ENCODE results near the gene SIGLEC5. TPM values are rescaled to one million over a fixed set of nuclear protein-coding genes. Genes with fewer than 3 reads are reported as not detected.

SIGLEC5 gene
- total RNA-seq, 2 experiments from 2014 or later: not detected

- CTCF ChIA-PET: no interaction called here
Observed at GRCh38 chr19:51567583-51567982, 62.6 kb downstream of the SIGLEC5 start.

GRCh38 chr19:51566489-51567100 is 63.6 kb downstream of the SIGLEC5 start:
- Mint-ChIP-seq H3K36me3 (peaks cover 2% of the 10 kb centered on the region), H3K27me3 (peaks cover 34% of the 10 kb centered on the region), H3K9me3 (ENCODE audit: low read depth) (no peaks in the 10 kb centered on the region), H3K4me3 (no peak overlapping the region), H3K4me1 (peaks cover 15% of the 10 kb centered on the region), H3K27ac (no peak overlapping the region)
- CTCF ChIA-PET: no interaction called here
- DNase-seq: no peak
- ATAC-seq: no peak

More at GRCh38 chr19:51567583-51567982, 62.6 kb downstream of the SIGLEC5 start:
- no peak for ATAC-seq
- Mint-ChIP-seq H3K36me3 (peaks cover 2% of the 10 kb centered on the region), H3K4me3 (no peak overlapping the region), H3K27me3 (peaks cover 30% of the 10 kb centered on the region), H3K9me3 (ENCODE audit: low read depth) (no peaks in the 10 kb centered on the region), H3K4me1 (peaks cover 24% of the 10 kb centered on the region), H3K27ac (no peak overlapping the region)
- DNase-seq: no peak

GRCh38 chr19:51565583-51565982 is 64.6 kb downstream of the SIGLEC5 start:
- DNase-seq (no peak), ATAC-seq (no peak)
- Mint-ChIP-seq H3K36me3 (peaks cover 2% of the 10 kb centered on the region), H3K4me3 (no peak overlapping the region), H3K9me3 (ENCODE audit: low read depth) (no peaks in the 10 kb centered on the region), H3K27ac (no peak overlapping the region), H3K4me1 (peaks cover 6% of the 10 kb centered on the region), H3K27me3 (peaks cover 40% of the 10 kb centered on the region)
- CTCF ChIA-PET: no interaction called here

- no peaks in the 10 kb centered on the region for H3K9me3 Mint-ChIP-seq (ENCODE audit: low read depth)
- CTCF ChIA-PET: no interaction called here
- no peak for DNase-seq
- H3K27ac Mint-ChIP-seq: no peak overlapping the region
- no peak overlapping the region for H3K4me3 Mint-ChIP-seq
- no peak for ATAC-seq
- H3K27me3 Mint-ChIP-seq: peaks cover 40% of the 10 kb centered on the region
- H3K36me3 Mint-ChIP-seq: no peaks in the 10 kb centered on the region
- peaks cover 3% of the 10 kb centered on the region for H3K4me1 Mint-ChIP-seq
Observed at GRCh38 chr19:51564791-51565190, 65.4 kb downstream of the SIGLEC5 start.

Other genes starting within 250 kb of the SIGLEC5 start
- under 1 TPM in 1 of 2 experiments, not detected in 1; 0.23 TPM for gene LIM2, start 242.4 kb downstream of the SIGLEC5 start, total RNA-seq
- gene C19orf84, start 239.8 kb downstream of the SIGLEC5 start, total RNA-seq: not detected
- 1 to 10 TPM; 1.4 to 2.1 TPM for gene SIGLEC10, start 212.8 kb downstream of the SIGLEC5 start, total RNA-seq
- not detected for gene SIGLEC8, start 171.9 kb downstream of the SIGLEC5 start, total RNA-seq
- not detected for gene CEACAM18, start 151.9 kb downstream of the SIGLEC5 start, total RNA-seq
- gene SIGLEC12, start 128.6 kb downstream of the SIGLEC5 start, total RNA-seq: 1 to 10 TPM in 1 of 2 experiments, under 1 TPM in 1; 0.98 to 3.9 TPM
- gene SIGLEC6, start 98.7 kb downstream of the SIGLEC5 start, total RNA-seq: not detected
- 10 to 100 TPM in 1 of 2 experiments, 1 to 10 TPM in 1; 8.3 to 10.1 TPM for gene ZNF175, start 59.1 kb downstream of the SIGLEC5 start, total RNA-seq
- under 1 TPM in 1 of 2 experiments, not detected in 1; 0.91 TPM for gene SIGLEC14, start 16.4 kb upstream of the SIGLEC5 start, total RNA-seq
- gene SPACA6, start 62.9 kb upstream of the SIGLEC5 start, total RNA-seq: 1 to 10 TPM; 2.3 to 2.6 TPM
- gene HAS1, start 93.6 kb upstream of the SIGLEC5 start, total RNA-seq: not detected
- gene FPR1, start 121.5 kb upstream of the SIGLEC5 start, total RNA-seq: not detected
- gene FPR2, start 130.8 kb upstream of the SIGLEC5 start, total RNA-seq: not detected
- gene FPR3, start 164.8 kb upstream of the SIGLEC5 start, total RNA-seq: not detected

Measured in activated CD8-positive, alpha-beta memory T cell treated with anti-CD3 and anti-CD28 coated beads, Interleukin-2, amount 10 ng/mL, durations not matched to agents 7 days and 5 days (primary cell).